GM06990 (cell line): ENCODE measurements around the gene SNAP29.
"Not testable (repeated sequence)": the region's sequence is repeated elsewhere in the genome, so short reads cannot be mapped to it uniquely, and the experiment has no call there.

ENCODE experiments used
- DNase-seq: peaks from one replicate; pipeline ENCODE4 v3.0.0-alpha.2; 2011; ENCODE audit not compliant: insufficient read length; ENCODE audit errors: extremely low read depth
- H3K27me3 ChIP-seq: replicated peaks from 2 replicates; pipeline ENCODE4 v1.6.0; 2011; ENCODE audit warnings: low read length; ENCODE audit not compliant: control insufficient read depth, insufficient read depth
- H3K36me3 ChIP-seq: 2 replicates; pipeline ENCODE4 v1.5.1; 2011; ENCODE audit warnings: low read length; ENCODE audit not compliant: control insufficient read depth, insufficient read depth
- H3K4me3 ChIP-seq: replicated peaks from 2 replicates; pipeline ENCODE4 v1.5.1; 2011; ENCODE audit warnings: low read depth, mild to moderate bottlenecking, control low read depth, low read length
- CTCF ChIP-seq: IDR thresholded peaks from 2 replicates; pipeline ENCODE4 v1.5.1; 2011; ENCODE audit warnings: low read length, control low read depth, mild to moderate bottlenecking, inconsistent platforms; ENCODE audit not compliant: insufficient read depth, poor library complexity, severe bottlenecking

SNAP29 gene

DNA sequence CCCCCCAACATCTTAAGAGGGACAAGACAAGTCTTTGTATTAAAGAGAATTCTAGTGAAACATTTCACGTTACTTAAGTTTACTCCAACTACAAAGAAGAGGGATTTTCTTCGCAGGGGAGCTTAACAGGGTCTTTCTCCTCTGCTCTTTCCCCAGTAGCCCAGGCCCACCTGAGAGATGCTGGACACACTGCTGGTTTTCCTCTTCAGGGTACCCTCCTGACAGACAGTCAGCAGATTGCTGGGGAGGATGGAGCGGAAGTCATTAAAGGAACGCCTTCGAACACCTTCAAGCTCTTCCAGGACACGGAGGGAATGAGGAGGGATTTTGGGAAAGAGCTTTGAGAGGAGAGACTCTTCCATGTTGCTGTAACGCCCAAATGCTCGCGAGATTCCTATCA, 39.3 kb upstream of the SNAP29 start:
- peaks cover 5% of the 10 kb centered on the region for H3K36me3 ChIP-seq
- DNase-seq: no peak
- no peaks in the 10 kb centered on the region for H3K27me3 ChIP-seq
- no peak for TF ChIP-seq CTCF
- H3K4me3 ChIP-seq: no peak overlapping the region

- H3K27me3 ChIP-seq, H3K36me3 ChIP-seq, H3K4me3 ChIP-seq, DNase-seq: not testable (repeated sequence)
These were observed 37.0 kb upstream of the SNAP29 start for GRCh38 chr22:20821717-20822239.

DNA sequence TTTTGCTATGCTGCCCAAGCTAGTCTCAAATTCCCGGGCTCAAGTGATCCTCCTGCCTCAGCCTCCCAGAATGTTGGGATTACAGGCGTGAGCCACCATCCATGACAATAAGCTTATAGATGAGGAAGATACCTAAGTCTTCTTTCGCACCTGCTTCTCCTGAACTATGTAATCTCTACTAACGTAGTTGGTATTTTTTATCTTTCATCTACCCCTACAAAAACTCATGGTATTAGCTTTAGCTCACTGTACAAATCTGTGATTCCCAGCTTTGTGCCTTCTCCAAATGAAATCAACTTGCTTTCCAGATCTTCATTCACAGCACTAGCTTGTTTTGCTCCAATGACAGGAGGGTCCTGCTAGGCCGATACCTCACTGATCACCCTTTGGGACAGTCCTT, 36.6 kb upstream of the SNAP29 start:
- H3K36me3 ChIP-seq: peaks cover 2% of the 10 kb centered on the region
- no peak for TF ChIP-seq CTCF
- H3K4me3 ChIP-seq: no peak overlapping the region
- H3K27me3 ChIP-seq: no peaks in the 10 kb centered on the region
- no peak for DNase-seq

- H3K36me3 ChIP-seq: peaks cover 2% of the 10 kb centered on the region
- no peak overlapping the region for H3K4me3 ChIP-seq
- no peaks in the 10 kb centered on the region for H3K27me3 ChIP-seq
- no peak for DNase-seq
- no peak for TF ChIP-seq CTCF
These were observed 35.5 kb upstream of the SNAP29 start for GRCh38 chr22:20823264-20823663.

DNA sequence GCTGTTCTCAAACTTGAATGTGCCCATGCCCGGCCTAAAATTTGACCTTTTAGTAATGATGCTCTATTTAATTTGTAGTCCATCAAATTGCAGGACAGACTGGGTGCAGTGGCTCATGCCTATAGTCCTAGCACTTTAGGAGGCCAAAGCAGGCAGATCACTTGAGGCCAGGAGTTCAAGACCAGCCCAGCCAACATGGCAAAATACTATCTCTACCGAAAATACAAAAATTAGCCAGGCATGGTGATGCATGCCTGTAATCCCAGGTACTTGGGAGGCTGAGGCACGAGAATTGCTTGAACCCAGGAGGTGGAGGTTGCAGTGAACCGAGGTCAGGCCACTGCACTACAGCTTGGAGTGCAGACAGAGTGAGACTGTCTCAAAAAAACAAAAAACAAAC, 33.6 kb upstream of the SNAP29 start:
- not testable (repeated sequence) for H3K36me3 ChIP-seq, DNase-seq

GRCh38 chr22:20825624-20826023, 33.2 kb upstream of the SNAP29 start:
- no peaks in the 10 kb centered on the region; the same call in 1 of the 2 replicates for H3K36me3 ChIP-seq
- no peak for TF ChIP-seq CTCF

More for the DNA sequence above, 33.6 kb upstream of the SNAP29 start:
- H3K27me3 ChIP-seq, H3K4me3 ChIP-seq: not testable (repeated sequence)

GRCh38 chr22:20826373-20827152, 32.2 kb upstream of the SNAP29 start:
- not testable (repeated sequence) for DNase-seq, H3K4me3 ChIP-seq, H3K36me3 ChIP-seq, H3K27me3 ChIP-seq

More at GRCh38 chr22:20825624-20826023, 33.2 kb upstream of the SNAP29 start:
- Histone ChIP-seq H3K27me3 (no peaks in the 10 kb centered on the region), H3K4me3 (no peak overlapping the region)
- no peak for DNase-seq
